ENCODE results near the gene IREB2.

DNA sequence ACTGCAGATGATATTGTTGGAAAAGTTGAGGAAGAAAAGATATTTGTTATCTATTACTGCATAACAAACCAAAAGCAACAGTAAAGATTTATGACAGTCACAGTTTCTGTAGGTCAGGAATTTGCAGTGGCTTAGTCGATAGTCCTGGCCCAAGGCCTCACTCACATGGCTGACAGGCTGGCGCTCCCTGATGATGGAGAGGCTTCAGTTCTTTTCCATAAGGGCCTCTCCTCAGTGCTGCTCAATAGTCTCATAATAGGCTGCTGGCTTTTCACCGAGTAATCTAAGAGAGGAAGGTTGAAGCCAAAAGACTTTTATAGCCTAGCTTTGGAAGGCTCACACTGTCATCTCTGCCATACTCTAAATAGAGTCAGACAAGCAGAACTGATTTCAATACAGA, 17.7 kb downstream of the IREB2 start:
- TF ChIP-seq, protein P1, sequence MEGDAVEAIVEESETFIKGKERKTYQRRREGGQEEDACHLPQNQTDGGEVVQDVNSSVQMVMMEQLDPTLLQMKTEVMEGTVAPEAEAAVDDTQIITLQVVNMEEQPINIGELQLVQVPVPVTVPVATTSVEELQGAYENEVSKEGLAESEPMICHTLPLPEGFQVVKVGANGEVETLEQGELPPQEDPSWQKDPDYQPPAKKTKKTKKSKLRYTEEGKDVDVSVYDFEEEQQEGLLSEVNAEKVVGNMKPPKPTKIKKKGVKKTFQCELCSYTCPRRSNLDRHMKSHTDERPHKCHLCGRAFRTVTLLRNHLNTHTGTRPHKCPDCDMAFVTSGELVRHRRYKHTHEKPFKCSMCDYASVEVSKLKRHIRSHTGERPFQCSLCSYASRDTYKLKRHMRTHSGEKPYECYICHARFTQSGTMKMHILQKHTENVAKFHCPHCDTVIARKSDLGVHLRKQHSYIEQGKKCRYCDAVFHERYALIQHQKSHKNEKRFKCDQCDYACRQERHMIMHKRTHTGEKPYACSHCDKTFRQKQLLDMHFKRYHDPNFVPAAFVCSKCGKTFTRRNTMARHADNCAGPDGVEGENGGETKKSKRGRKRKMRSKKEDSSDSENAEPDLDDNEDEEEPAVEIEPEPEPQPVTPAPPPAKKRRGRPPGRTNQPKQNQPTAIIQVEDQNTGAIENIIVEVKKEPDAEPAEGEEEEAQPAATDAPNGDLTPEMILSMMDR (IDR thresholded peaks at IDR 0.05): no peak
- TF ChIP-seq POLR2A (IDR thresholded peaks at IDR 0.05; ENCODE audit: low read depth): no peak

Measured in esophagus muscularis mucosa (tissue), 3 donors.